ENCODE measurements around the gene DSCAM. TPM values are rescaled to one million over a fixed set of nuclear protein-coding genes. Genes with fewer than 3 reads are reported as not detected.

DSCAM gene
- total and polyA plus RNA-seq, 2 donors (not counting 1 experiment from before 2014, with no cell fraction given), result under 0.01 to 0.01 TPM

DNA sequence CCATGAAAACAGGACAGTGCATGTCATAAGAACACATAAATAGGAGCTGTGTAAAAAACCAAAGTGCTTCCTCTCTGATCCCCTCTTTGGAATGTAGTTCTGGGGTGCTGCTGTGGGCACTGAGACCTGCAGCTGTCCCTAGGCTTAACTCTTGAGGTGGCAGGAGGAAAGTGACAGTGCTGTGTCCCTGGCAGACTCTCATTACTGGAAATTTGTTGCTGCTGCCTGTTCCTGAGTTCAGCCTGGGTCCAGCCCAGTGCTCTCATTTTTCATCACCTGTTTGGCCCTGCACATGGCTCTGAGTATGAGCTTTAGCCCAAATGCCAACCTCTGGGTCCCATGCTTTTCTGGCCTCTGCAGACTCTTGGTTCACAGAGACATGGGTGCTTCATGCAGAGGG, 329.3 kb downstream of the DSCAM start:
- Histone ChIP-seq H3K27me3 (ENCODE audit: control insufficient read depth, insufficient read depth, low read length) (no peaks in the 10 kb centered on the region), H3K4me1 (ENCODE audit: control insufficient read depth, extremely low read depth, insufficient read depth, low read length) (no peaks in the 10 kb centered on the region), H3K79me2 (ENCODE audit: control insufficient read depth, insufficient read depth, low read length) (no peaks in the 10 kb centered on the region), H3K9ac (ENCODE audit: insufficient read depth, low read length) (no peak overlapping the region), H3K4me3 (replicated peaks in 1 of 4; ENCODE audit: control extremely low read depth in 1 of 4, insufficient read depth in 1 of 4, low read depth in 3 of 4, low read length in 4 of 4) (no peak overlapping the region), H2AFZ (ENCODE audit: low read length) (no peak overlapping the region), H3K27ac (ENCODE audit: insufficient read depth, low read length) (no peak overlapping the region), H3K4me2 (ENCODE audit: extremely low read depth, insufficient read depth, low read length) (no peak overlapping the region), H3K36me3 (ENCODE audit: control insufficient read depth, insufficient read depth, low read length) (no peaks in the 10 kb centered on the region), H4K20me1 (ENCODE audit: control insufficient read depth, extremely low read depth, insufficient read depth, low read length) (no peaks in the 10 kb centered on the region), H3K9me3 (ENCODE audit: control insufficient read depth, insufficient read depth, low read depth, low read length) (no peaks in the 10 kb centered on the region)
- TF ChIP-seq, protein P1, sequence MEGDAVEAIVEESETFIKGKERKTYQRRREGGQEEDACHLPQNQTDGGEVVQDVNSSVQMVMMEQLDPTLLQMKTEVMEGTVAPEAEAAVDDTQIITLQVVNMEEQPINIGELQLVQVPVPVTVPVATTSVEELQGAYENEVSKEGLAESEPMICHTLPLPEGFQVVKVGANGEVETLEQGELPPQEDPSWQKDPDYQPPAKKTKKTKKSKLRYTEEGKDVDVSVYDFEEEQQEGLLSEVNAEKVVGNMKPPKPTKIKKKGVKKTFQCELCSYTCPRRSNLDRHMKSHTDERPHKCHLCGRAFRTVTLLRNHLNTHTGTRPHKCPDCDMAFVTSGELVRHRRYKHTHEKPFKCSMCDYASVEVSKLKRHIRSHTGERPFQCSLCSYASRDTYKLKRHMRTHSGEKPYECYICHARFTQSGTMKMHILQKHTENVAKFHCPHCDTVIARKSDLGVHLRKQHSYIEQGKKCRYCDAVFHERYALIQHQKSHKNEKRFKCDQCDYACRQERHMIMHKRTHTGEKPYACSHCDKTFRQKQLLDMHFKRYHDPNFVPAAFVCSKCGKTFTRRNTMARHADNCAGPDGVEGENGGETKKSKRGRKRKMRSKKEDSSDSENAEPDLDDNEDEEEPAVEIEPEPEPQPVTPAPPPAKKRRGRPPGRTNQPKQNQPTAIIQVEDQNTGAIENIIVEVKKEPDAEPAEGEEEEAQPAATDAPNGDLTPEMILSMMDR (conservative IDR thresholded peaks at IDR 0.05 in 1 of 2, IDR thresholded peaks at IDR 0.05 in 1 of 2; ENCODE audit: low read depth in 1 of 2, low read length in 2 of 2), result no peak
- no peak for TF ChIP-seq EZH2 (IDR thresholded peaks at IDR 0.05; ENCODE audit: low read length, missing control alignments)
- DNase-seq (ENCODE audit: low read depth in 2 of 2), result no peak

DNA sequence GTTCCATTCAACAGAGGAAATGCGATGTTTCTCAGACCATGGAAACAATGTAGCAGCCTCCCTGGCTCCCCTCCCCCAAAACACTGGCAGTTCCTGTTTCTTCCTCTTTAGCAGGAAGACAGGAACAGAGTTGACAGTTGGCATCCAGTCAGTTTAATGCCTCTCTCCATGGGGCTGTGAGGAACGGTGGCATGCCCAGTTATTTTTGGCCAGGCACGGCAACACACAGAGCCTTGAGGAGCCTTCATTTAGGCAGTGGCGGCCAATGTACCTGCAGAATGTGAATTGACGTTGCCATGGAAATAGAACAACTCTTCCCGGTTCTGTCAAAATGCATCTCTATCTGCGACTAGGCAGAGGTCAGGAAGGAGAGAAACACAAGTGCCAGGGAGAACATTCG, 330.6 kb downstream of the DSCAM start:
- no peak for DNase-seq (ENCODE audit: low read depth in 2 of 2)
- Histone ChIP-seq H3K4me2 (ENCODE audit: extremely low read depth, insufficient read depth, low read length) (no peak overlapping the region), H3K36me3 (ENCODE audit: control insufficient read depth, insufficient read depth, low read length) (no peaks in the 10 kb centered on the region), H3K27ac (ENCODE audit: insufficient read depth, low read length) (no peak overlapping the region), H3K27me3 (ENCODE audit: control insufficient read depth, insufficient read depth, low read length) (no peaks in the 10 kb centered on the region), H4K20me1 (ENCODE audit: control insufficient read depth, extremely low read depth, insufficient read depth, low read length) (no peaks in the 10 kb centered on the region), H3K9ac (ENCODE audit: insufficient read depth, low read length) (no peak overlapping the region), H2AFZ (ENCODE audit: low read length) (no peak overlapping the region), H3K9me3 (ENCODE audit: control insufficient read depth, insufficient read depth, low read depth, low read length) (no peaks in the 10 kb centered on the region), H3K79me2 (ENCODE audit: control insufficient read depth, insufficient read depth, low read length) (no peaks in the 10 kb centered on the region), H3K4me1 (ENCODE audit: control insufficient read depth, extremely low read depth, insufficient read depth, low read length) (no peaks in the 10 kb centered on the region), H3K4me3 (replicated peaks in 1 of 4; ENCODE audit: control extremely low read depth in 1 of 4, insufficient read depth in 1 of 4, low read depth in 3 of 4, low read length in 4 of 4) (no peak overlapping the region)
- TF ChIP-seq, protein P1 (conservative IDR thresholded peaks at IDR 0.05 in 1 of 2, IDR thresholded peaks at IDR 0.05 in 1 of 2; ENCODE audit: low read depth in 1 of 2, low read length in 2 of 2), result no peak
- no peak for TF ChIP-seq EZH2 (IDR thresholded peaks at IDR 0.05; ENCODE audit: low read length, missing control alignments)

DNA sequence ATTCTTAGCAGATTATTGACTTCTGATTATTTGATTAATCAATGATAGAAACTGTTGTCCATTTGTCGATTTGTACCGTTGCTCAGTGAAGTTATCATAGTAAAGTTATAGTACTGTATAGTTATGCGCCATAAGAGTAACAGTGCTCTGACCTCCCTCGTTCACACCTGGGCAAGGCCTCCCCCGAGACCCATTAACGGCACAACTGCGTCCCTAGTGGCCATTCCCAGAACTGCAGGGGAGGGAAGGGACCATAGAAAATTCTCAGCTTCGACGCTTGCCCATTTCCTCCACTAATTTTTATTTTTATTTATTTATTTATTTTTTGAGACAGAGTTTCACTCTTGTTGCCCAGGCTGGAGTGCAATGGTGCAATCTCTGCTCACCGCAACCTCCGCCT, 334.4 kb downstream of the DSCAM start:
- no peaks in the 10 kb centered on the region for H3K9me3 ChIP-seq (ENCODE audit: control insufficient read depth, insufficient read depth, low read depth, low read length)
- no peak overlapping the region for H3K4me3 ChIP-seq (replicated peaks in 1 of 4; ENCODE audit: control extremely low read depth in 1 of 4, insufficient read depth in 1 of 4, low read depth in 3 of 4, low read length in 4 of 4)
- no peaks in the 10 kb centered on the region for H3K4me1 ChIP-seq (ENCODE audit: control insufficient read depth, extremely low read depth, insufficient read depth, low read length)
- no peak for DNase-seq (ENCODE audit: low read depth in 2 of 2)
- TF ChIP-seq, protein P1 (conservative IDR thresholded peaks at IDR 0.05 in 1 of 2, IDR thresholded peaks at IDR 0.05 in 1 of 2; ENCODE audit: low read depth in 1 of 2, low read length in 2 of 2), result peak; percentile 16 to 33
- TF ChIP-seq EZH2 (IDR thresholded peaks at IDR 0.05; ENCODE audit: low read length, missing control alignments), result no peak
- H3K36me3 ChIP-seq (ENCODE audit: control insufficient read depth, insufficient read depth, low read length), result no peaks in the 10 kb centered on the region
- no peak overlapping the region for H2AFZ ChIP-seq (ENCODE audit: low read length)
- no peaks in the 10 kb centered on the region for H4K20me1 ChIP-seq (ENCODE audit: control insufficient read depth, extremely low read depth, insufficient read depth, low read length)
- H3K27ac ChIP-seq (ENCODE audit: insufficient read depth, low read length), result no peak overlapping the region
- H3K4me2 ChIP-seq (ENCODE audit: extremely low read depth, insufficient read depth, low read length), result no peak overlapping the region
- H3K79me2 ChIP-seq (ENCODE audit: control insufficient read depth, insufficient read depth, low read length), result no peaks in the 10 kb centered on the region
- no peak overlapping the region for H3K9ac ChIP-seq (ENCODE audit: insufficient read depth, low read length)
- H3K27me3 ChIP-seq (ENCODE audit: control insufficient read depth, insufficient read depth, low read length), result no peaks in the 10 kb centered on the region
